ENCODE measurements around the gene PIAS1. TPM values are rescaled to one million over a fixed set of nuclear protein-coding genes. Genes with fewer than 3 reads are reported as not detected.

Gene PIAS1
- total and polyA plus RNA-seq, 2 donors from 2014 or later = 10.6 to 44.3 TPM

- H3K36me3 ChIP-seq (ENCODE audit: control insufficient read depth in 2 of 3, insufficient read depth in 3 of 3, low read length in 3 of 3) = no peaks in the 10 kb centered on the region
- no peaks in the 10 kb centered on the region for H3K4me1 ChIP-seq (ENCODE audit: control insufficient read depth in 2 of 3, insufficient read depth in 2 of 3, low read depth in 1 of 3, low read length in 3 of 3)
- intact Hi-C loops (cut with DNase I) = no loop called here
- FAIRE-seq = no peak
- H3K9ac ChIP-seq (ENCODE audit: low read length in 3 of 3) = no peak overlapping the region
- DNase-seq = peak in 1 of 5 donors; percentile 18
- H3K4me3 ChIP-seq (ENCODE audit: low read length in 3 of 3) = no peak overlapping the region
- no peak for TF ChIP-seq CTCF (IDR thresholded peaks at IDR 0.05; ENCODE audit: borderline replicate concordance, extremely low read depth, insufficient read depth)
- no peaks in the 10 kb centered on the region for H3K9me3 ChIP-seq (ENCODE audit: control insufficient read depth in 2 of 3, insufficient read depth in 1 of 3, low read length in 3 of 3)
- no peak overlapping the region for H3K27ac ChIP-seq (ENCODE audit: low read depth in 2 of 2, low read length in 2 of 2)
- H3K27me3 ChIP-seq (ENCODE audit: control insufficient read depth, insufficient read depth, low read length) = no peaks in the 10 kb centered on the region
Observed at GRCh38 chr15:68031404-68031803, 22.7 kb upstream of the PIAS1 start.

DNA sequence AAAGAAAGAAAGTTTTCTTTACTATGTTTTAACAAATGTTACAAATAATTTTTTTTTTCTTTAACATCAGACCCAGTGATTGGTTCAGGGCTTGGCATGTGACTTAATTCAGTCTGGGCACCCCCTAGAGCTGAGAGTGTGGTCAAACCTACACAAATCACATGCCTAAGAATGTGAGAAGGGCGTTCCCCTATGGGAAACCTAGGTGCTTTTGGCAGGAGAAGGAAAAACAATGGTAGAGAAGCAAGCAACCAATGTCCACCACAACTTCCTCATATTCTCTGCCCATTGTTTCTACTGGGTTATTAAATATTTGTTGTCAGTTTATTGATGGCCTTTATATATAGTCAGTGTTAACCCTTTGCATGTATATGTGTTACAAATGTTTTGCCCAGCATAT is 21.4 kb upstream of the PIAS1 start:
- H3K27ac ChIP-seq (ENCODE audit: low read depth in 2 of 2, low read length in 2 of 2) = no peak overlapping the region
- H3K4me1 ChIP-seq (ENCODE audit: control insufficient read depth in 2 of 3, insufficient read depth in 2 of 3, low read depth in 1 of 3, low read length in 3 of 3) = no peaks in the 10 kb centered on the region
- H3K36me3 ChIP-seq (ENCODE audit: control insufficient read depth in 2 of 3, insufficient read depth in 3 of 3, low read length in 3 of 3) = no peaks in the 10 kb centered on the region
- intact Hi-C loops (cut with DNase I) = no loop called here
- FAIRE-seq = no peak
- H3K27me3 ChIP-seq (ENCODE audit: control insufficient read depth, insufficient read depth, low read length) = no peaks in the 10 kb centered on the region
- no peak overlapping the region for H3K9ac ChIP-seq (ENCODE audit: low read length in 3 of 3)
- no peak for DNase-seq
- no peak for TF ChIP-seq CTCF (IDR thresholded peaks at IDR 0.05; ENCODE audit: borderline replicate concordance, extremely low read depth, insufficient read depth)
- H3K9me3 ChIP-seq (ENCODE audit: control insufficient read depth in 2 of 3, insufficient read depth in 1 of 3, low read length in 3 of 3) = no peaks in the 10 kb centered on the region
- H3K4me3 ChIP-seq (ENCODE audit: low read length in 3 of 3) = no peak overlapping the region

DNA sequence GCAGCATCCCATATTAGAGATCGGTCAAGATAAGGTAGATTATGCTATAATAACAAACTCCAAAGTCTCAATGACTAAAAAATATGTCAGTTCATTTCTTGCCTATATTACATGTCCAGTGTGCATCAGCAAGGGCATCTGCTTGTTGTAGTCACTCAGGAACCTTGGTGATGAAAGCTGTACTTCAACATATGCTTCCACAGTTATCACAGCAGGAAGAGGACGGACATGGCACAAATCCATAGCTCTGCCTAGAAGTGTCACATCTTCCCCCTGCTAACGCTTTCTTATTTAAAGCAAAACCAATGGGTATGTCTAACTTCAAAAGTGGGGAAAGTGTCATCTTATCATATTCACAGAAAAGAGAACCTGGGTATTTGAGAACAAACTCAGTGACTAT is 20.0 kb upstream of the PIAS1 start:
- Histone ChIP-seq H3K27me3 (ENCODE audit: control insufficient read depth, insufficient read depth, low read length) (no peaks in the 10 kb centered on the region), H3K27ac (ENCODE audit: low read depth in 2 of 2, low read length in 2 of 2) (no peak overlapping the region), H3K9ac (ENCODE audit: low read length in 3 of 3) (no peak overlapping the region), H3K4me3 (ENCODE audit: low read length in 3 of 3) (no peak overlapping the region), H3K4me1 (ENCODE audit: control insufficient read depth in 2 of 3, insufficient read depth in 2 of 3, low read depth in 1 of 3, low read length in 3 of 3) (no peaks in the 10 kb centered on the region), H3K9me3 (ENCODE audit: control insufficient read depth in 2 of 3, insufficient read depth in 1 of 3, low read length in 3 of 3) (no peaks in the 10 kb centered on the region), H3K36me3 (ENCODE audit: control insufficient read depth in 2 of 3, insufficient read depth in 3 of 3, low read length in 3 of 3) (no peaks in the 10 kb centered on the region)
- DNase-seq (no peak), FAIRE-seq (no peak)
- intact Hi-C loops (cut with DNase I) = no loop called here
- TF ChIP-seq CTCF (IDR thresholded peaks at IDR 0.05; ENCODE audit: borderline replicate concordance, extremely low read depth, insufficient read depth) = no peak

GRCh38 chr15:68034719-68035293 is 19.3 kb upstream of the PIAS1 start:
- no peaks in the 10 kb centered on the region for H3K9me3 ChIP-seq (ENCODE audit: control insufficient read depth in 2 of 3, insufficient read depth in 1 of 3, low read length in 3 of 3)
- H3K4me1 ChIP-seq (ENCODE audit: control insufficient read depth in 2 of 3, insufficient read depth in 2 of 3, low read depth in 1 of 3, low read length in 3 of 3) = no peaks in the 10 kb centered on the region
- no peak overlapping the region for H3K9ac ChIP-seq (ENCODE audit: low read length in 3 of 3)
- no peak for FAIRE-seq
- no peak overlapping the region for H3K4me3 ChIP-seq (ENCODE audit: low read length in 3 of 3)
- H3K27me3 ChIP-seq (ENCODE audit: control insufficient read depth, insufficient read depth, low read length) = no peaks in the 10 kb centered on the region
- intact Hi-C loops (cut with DNase I) = no loop called here
- TF ChIP-seq CTCF (IDR thresholded peaks at IDR 0.05; ENCODE audit: borderline replicate concordance, extremely low read depth, insufficient read depth) = no peak
- no peaks in the 10 kb centered on the region for H3K36me3 ChIP-seq (ENCODE audit: control insufficient read depth in 2 of 3, insufficient read depth in 3 of 3, low read length in 3 of 3)
- no peak overlapping the region for H3K27ac ChIP-seq (ENCODE audit: low read depth in 2 of 2, low read length in 2 of 2)
- DNase-seq = no peak
